ENCODE data around the gene PDX1. TPM values are rescaled to one million over a fixed set of nuclear protein-coding genes. Genes with fewer than 3 reads are reported as not detected.

PDX1 gene
- total RNA-seq, 2 donors from 2014 or later, result not detected

DNA sequence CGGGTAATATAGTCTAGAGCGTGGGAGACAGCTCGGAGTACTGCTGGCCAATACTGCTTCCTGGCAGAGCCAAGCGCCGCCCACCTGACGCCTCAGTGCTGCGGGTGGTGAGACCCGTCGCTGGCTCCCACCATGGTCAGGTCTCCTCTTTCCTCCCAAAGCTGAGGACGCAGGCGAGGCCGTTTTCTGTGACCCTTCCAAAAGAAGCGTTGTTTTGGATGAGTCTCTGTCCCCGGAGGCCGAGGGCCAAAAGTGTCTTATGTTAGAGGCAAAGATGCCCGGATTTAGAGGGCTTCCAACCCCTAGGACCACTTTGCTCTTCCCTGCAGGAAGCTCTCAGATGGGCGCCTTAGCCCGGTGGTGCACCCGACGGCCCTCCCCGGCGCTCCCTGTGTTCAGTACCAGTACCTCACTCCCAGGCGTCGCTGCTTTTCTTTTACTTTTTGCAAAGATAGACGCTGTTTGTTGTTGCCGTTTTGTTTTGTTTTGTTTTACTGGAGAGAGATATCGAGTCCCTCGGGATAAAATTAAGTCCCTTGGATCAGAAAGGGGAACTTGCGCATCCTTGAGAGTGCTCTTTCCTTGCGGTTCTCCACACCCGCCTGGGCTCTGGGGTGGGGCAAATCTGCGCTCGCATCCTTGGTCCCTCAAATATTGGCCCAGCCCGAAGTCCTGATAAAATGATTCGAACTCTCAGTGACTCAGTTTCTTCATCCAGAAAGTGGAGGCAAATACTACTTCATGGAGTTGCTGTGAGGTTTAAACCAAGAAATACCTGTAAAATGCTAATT, 7.0 kb downstream of the PDX1 start:
- DNase-seq (ENCODE audit: low spot score), result no peak
- Mint-ChIP-seq H3K4me3 (peak overlapping the region; percentile 20), H3K36me3 (peaks cover 10% of the 10 kb centered on the region), H3K9me3 (no peaks in the 10 kb centered on the region), H3K27ac (no peak overlapping the region), H3K27me3 (peaks cover 64 to 76% of the 10 kb centered on the region in 2 donors), H3K4me1 (ENCODE audit: low read depth in 2 of 2) (peaks cover 6 to 10% of the 10 kb centered on the region in 2 donors)
- ATAC-seq, result no peak

DNA sequence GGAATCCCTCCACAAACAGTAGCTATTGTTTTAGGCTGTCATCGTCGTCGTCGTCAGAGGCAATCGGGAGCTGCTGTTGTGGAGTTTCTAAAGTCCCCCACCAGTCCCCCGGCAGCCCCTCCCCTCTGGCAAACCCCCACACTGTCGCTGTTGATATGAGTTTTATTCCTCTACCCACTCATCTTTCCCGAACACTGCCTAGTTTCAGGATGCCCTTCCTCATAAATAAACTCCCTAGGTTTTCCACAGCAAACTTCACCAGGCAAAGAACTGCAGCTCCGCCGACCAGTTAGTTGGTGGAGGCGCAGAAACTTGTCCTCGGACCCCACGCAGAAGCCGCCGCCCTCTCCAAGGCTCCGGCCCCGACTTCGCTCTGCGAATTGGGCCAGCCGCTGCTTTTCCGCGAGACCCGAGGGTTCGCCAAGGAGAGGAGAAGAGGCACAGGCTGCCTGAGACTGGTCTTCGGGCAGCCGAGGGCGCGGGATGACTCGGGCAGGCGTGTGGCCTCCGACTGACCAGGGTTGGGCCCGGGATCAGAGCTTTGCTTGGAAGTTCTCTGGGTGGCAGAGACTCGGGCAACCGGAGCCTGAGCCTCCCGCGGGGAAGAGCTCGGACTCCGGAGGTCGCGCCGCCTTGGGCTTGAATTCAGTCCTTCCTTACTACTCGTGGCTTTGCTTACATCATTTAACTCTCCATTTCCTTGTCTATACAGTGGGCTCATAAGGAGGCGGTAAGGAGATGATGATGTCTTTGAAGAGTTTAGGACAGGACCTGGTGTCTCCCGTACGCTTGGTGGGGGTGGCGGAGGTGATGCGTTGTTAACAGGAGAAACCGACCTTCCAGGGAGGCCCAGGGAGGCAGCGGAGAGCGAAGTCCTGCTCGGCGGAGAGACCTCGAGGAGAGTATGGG, 7.9 kb downstream of the PDX1 start:
- Mint-ChIP-seq H3K4me3 (peak overlapping the region; percentile 20), H3K9me3 (no peaks in the 10 kb centered on the region), H3K36me3 (peaks cover 10% of the 10 kb centered on the region), H3K27me3 (peaks cover 63 to 80% of the 10 kb centered on the region in 2 donors), H3K4me1 (ENCODE audit: low read depth in 2 of 2) (peaks cover 6 to 10% of the 10 kb centered on the region in 2 donors), H3K27ac (no peak overlapping the region)
- DNase-seq (ENCODE audit: low spot score), result no peak
- no peak for ATAC-seq

DNA sequence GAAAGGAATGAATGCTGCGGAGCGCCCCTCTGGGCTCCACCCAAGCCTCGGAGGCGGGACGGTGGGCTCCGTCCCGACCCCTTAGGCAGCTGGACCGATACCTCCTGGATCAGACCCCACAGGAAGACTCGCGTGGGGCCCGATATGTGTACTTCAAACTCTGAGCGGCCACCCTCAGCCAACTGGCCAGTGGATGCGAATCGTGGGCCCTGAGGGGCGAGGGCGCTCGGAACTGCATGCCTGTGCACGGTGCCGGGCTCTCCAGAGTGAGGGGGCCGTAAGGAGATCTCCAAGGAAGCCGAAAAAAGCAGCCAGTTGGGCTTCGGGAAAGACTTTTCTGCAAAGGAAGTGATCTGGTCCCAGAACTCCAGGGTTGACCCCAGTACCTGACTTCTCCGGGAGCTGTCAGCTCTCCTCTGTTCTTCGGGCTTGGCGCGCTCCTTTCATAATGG, 8.6 kb downstream of the PDX1 start:
- Mint-ChIP-seq H3K9me3 (no peaks in the 10 kb centered on the region), H3K27me3 (peaks cover 59 to 74% of the 10 kb centered on the region in 2 donors), H3K4me3 (no peak overlapping the region), H3K4me1 (ENCODE audit: low read depth in 2 of 2) (peaks cover 6 to 10% of the 10 kb centered on the region in 2 donors), H3K27ac (no peak overlapping the region), H3K36me3 (peaks cover 9% of the 10 kb centered on the region)
- no peak for ATAC-seq
- no peak for DNase-seq (ENCODE audit: low spot score)

DNA sequence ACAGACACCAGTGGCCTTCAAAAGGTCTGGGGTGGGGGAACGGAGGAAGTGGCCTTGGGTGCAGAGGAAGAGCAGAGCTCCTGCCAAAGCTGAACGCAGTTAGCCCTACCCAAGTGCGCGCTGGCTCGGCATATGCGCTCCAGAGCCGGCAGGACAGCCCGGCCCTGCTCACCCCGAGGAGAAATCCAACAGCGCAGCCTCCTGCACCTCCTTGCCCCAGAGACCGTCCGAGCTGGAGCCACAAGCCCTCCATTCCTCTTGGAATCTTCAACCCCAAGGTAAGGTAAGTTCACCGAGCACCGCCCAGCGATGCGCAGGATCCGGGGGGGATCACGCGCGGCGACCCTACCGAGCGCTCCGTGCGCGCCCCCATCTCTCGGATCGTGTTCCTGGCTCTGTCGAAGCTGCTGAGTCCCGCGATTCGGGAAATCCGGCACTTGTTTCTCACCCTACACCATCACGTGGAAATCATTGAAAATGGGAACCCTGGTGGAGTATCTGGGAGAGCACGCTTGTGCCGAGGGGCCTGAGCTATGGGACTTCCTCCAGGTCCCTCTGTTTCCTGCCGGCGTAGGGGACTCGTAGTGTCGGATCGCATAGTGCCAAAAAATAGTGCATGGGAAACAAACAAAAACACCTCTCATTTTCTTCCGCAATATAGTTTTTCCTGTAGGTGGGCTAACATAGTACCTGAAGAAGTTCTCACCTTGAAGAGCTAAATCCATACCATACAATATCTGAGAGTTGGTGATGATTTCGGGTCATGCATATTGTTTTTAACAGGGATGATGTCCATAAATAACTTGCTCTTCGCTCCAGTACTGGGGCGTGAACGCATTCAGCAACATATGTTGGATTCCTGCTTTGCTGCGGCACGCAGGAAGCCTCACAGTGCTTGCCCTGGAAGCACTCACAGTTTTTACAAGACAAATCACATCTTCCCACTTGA, 9.3 kb downstream of the PDX1 start:
- peaks cover 4% of the 10 kb centered on the region for H3K36me3 Mint-ChIP-seq
- H3K27me3 Mint-ChIP-seq, result peaks cover 53 to 74% of the 10 kb centered on the region in 2 donors
- ATAC-seq (no peak), DNase-seq (ENCODE audit: low spot score) (no peak)
- H3K4me1 Mint-ChIP-seq (ENCODE audit: low read depth in 2 of 2), result peaks cover 3 to 10% of the 10 kb centered on the region in 2 donors
- H3K27ac Mint-ChIP-seq, result no peak overlapping the region
- H3K4me3 Mint-ChIP-seq, result no peak overlapping the region
- H3K9me3 Mint-ChIP-seq, result no peaks in the 10 kb centered on the region

DNA sequence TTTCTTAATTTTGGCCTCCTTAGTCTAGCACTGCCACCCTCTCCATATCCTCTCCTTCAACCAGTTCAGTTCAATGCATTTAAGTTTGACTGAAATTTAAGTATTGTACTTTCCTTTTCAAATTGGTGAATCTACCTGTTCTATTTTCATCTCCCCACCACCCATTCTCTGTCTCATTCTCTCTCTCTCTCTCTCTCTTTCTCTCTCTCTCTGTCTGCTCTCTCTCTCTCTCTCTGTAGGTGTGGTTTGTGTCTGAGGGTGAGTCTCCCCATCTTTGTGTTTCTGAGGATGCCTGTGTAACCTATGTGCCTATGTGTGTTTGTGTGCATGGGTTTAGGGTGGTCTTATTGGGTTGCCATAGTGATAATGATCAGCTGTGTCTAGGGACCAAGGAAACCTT, 10.1 kb downstream of the PDX1 start:
- no peak overlapping the region for H3K27ac Mint-ChIP-seq
- peaks cover 51 to 72% of the 10 kb centered on the region in 2 donors for H3K27me3 Mint-ChIP-seq
- H3K36me3 Mint-ChIP-seq, result peaks cover 4% of the 10 kb centered on the region
- no peaks in the 10 kb centered on the region for H3K9me3 Mint-ChIP-seq
- H3K4me3 Mint-ChIP-seq, result no peak overlapping the region
- H3K4me1 Mint-ChIP-seq (ENCODE audit: low read depth in 2 of 2), result peaks cover 3 to 10% of the 10 kb centered on the region in 2 donors
- no peak for DNase-seq (ENCODE audit: low spot score)
- no peak for ATAC-seq

DNA sequence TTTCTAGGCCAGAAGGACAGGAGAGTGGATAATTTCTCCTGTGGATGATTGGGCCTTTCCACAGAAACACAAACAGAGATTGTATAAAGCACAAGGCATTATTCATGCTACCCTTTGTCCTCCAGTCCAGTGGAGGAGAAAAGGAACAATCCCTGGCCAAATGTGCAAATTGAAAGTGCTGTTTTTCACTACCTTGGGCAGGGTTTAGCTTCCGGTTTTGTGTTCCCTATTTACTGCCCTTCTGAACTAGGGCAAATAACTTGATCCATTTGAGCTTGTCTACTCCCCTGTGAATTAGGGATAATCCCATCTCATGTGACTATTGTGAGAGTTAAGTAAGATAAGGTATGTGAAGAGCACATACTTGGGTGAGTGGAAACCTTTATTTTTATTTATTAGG, 13.3 kb downstream of the PDX1 start:
- H3K4me3 Mint-ChIP-seq, result no peak overlapping the region
- H3K27me3 Mint-ChIP-seq, result peaks cover 26 to 41% of the 10 kb centered on the region in 2 donors
- ATAC-seq (no peak), DNase-seq (ENCODE audit: low spot score) (no peak)
- H3K27ac Mint-ChIP-seq, result no peak overlapping the region
- no peaks in the 10 kb centered on the region for H3K9me3 Mint-ChIP-seq
- H3K36me3 Mint-ChIP-seq, result no peaks in the 10 kb centered on the region
- no peaks in the 10 kb centered on the region for H3K4me1 Mint-ChIP-seq (ENCODE audit: low read depth in 2 of 2)

DNA sequence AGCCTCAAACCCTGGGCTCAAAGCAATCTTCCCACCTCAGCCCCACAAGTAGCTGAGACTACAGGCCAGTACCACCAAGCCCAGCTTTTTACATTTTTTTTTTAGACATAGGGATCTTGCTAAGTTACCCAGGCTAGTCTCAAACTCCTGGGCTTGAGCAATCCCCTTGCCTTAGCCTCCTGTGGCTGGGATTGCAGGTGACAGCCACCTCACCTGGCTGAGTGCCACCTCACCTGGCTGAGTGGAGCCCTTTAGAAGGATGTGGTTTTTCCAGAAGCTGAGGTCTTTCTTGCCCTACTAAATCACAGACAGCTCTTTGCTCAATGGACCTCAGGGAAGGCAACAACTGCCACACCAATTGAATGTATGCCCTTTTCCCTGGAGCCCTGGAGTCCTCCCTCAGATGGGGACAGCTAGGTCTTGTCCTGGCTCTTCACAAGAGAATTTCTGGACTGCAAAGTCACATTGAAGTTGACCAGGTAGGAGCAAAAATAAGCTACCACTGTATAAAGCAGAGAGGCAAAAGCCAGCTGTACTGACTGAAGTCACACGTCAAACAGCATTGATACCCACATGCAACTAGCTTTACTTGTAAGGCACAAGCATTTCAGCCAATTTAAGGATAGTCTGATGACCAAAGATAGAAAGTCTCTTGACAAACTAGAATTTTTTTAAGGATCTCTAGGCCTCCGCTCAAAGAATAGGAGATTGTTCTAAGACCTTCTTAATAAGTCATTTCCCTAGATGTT, 14.0 kb downstream of the PDX1 start:
- H3K27me3 Mint-ChIP-seq, result peaks cover 23 to 38% of the 10 kb centered on the region in 2 donors
- H3K9me3 Mint-ChIP-seq, result no peaks in the 10 kb centered on the region
- H3K4me3 Mint-ChIP-seq, result no peak overlapping the region
- no peak overlapping the region for H3K27ac Mint-ChIP-seq
- DNase-seq (ENCODE audit: low spot score), result no peak
- no peaks in the 10 kb centered on the region for H3K4me1 Mint-ChIP-seq (ENCODE audit: low read depth in 2 of 2)
- no peaks in the 10 kb centered on the region for H3K36me3 Mint-ChIP-seq
- no peak for ATAC-seq

DNA sequence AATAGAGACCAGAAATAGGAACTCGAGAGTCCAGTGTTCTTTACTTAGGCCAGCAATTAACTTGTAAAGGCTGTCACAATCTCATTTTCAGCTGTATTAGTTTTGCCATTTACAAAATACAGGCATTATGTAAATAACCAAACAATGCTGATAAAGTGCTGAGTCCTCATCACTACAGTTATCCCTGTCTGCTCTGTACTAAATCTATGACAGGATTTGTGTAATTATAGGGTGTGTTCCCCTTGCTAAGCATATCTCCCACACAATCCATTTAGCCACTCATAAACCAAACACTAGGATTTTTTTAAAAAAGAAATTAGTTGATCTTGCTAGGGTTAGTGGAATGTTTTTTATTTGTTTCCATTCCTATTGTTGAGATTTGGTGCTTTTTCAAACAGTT, 23.2 kb downstream of the PDX1 start:
- H3K4me3 Mint-ChIP-seq, result no peak overlapping the region
- H3K4me1 Mint-ChIP-seq (ENCODE audit: low read depth in 2 of 2), result no peaks in the 10 kb centered on the region
- H3K27ac Mint-ChIP-seq, result no peak overlapping the region
- H3K27me3 Mint-ChIP-seq, result peaks cover 19 to 21% of the 10 kb centered on the region in 2 donors
- DNase-seq (ENCODE audit: low spot score), result no peak
- H3K36me3 Mint-ChIP-seq, result no peaks in the 10 kb centered on the region
- no peaks in the 10 kb centered on the region for H3K9me3 Mint-ChIP-seq
- ATAC-seq, result no peak

DNA sequence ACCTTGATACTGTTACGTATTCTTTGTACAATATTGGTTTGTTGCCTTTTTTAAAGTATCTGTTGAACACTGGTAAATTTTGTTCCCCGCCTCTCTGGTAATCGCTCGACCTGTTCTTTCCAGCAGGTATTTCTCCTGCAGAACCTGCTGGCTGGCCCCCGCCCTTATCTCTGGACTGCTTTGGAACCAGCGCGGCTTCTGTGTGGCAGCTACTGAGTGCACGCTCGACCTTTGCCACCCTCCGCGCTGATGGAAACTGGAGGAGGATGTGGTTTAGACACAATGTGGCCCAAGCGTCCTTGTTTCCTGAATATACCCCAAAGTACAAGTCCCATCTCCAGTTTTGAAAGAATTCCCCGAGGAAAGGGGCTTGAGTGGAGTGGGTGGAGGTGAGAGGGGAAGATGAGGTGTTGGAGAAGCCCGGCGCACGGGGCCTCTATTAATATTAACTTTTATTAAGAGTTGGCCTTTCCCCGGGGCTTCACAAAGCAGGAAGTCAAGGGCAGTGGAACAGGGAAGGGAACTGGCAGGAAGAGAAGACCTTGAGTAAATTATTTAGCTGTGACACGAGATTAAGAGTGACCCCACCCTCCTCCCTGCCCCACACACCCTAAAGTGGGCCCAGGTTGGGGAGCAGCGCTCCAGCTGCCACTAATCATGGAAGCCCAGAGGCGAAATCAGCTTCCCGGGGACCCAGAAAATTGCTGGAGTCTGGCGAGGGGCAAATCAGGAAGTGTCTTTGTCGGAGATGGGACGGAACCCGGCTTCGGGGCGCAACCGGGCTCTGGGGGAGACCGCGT, 33.3 kb downstream of the PDX1 start:
- ATAC-seq, result no peak

DNA sequence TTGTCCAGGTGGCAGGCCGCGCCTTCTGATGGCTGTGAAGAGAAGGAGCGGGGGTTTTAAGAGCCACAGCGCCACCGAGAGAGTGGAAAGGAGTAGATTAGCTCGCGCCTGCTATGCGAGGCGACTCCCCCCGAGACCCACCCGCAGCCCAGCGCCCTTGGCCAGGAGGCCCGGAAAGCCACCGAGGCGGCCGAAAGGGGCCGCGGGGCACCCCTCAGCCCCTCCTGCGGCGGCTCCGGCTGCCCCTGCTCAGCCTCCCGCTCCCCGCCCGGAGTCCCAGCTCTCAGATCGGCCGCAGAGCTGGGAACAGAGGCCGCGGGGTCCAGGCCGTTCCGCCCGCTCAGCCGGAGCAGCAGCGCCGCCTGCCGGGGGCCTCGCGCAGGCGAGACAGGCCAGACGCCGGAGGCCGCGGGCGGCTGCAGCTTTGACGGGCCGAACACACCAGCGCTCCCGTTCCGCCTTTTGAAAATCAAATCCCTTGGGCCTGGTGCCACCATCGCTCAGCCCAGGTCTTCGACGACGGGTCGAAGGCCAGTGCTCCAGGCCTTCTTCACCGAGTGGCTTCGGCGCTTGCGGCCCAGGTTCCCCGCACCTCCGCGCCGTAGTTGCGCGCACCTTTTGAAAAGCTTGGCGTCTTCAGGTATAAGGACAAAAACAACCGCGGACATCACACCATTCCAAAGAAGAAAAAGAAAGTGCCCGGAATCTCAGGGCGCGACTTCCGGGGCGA, 34.0 kb downstream of the PDX1 start:
- no peaks in the 10 kb centered on the region for H3K9me3 Mint-ChIP-seq
- H3K27ac Mint-ChIP-seq, result no peak overlapping the region
- H3K27me3 Mint-ChIP-seq, result peaks cover 29 to 48% of the 10 kb centered on the region in 2 donors
- H3K4me1 Mint-ChIP-seq (ENCODE audit: low read depth in 2 of 2), result peaks cover 7 to 9% of the 10 kb centered on the region in 2 donors
- H3K36me3 Mint-ChIP-seq, result no peaks in the 10 kb centered on the region
- ATAC-seq (peak; percentile 93 to 96), DNase-seq (ENCODE audit: low spot score) (no peak)
- peak overlapping the region; percentile 71 for H3K4me3 Mint-ChIP-seq

More for the DNA sequence above, 33.3 kb downstream of the PDX1 start:
- peaks cover 7 to 9% of the 10 kb centered on the region in 2 donors for H3K4me1 Mint-ChIP-seq (ENCODE audit: low read depth in 2 of 2)
- H3K36me3 Mint-ChIP-seq, result no peaks in the 10 kb centered on the region
- H3K27me3 Mint-ChIP-seq, result peaks cover 33 to 43% of the 10 kb centered on the region in 2 donors
- H3K9me3 Mint-ChIP-seq, result no peaks in the 10 kb centered on the region
- peak overlapping the region; percentile 60 for H3K4me3 Mint-ChIP-seq
- no peak for DNase-seq (ENCODE audit: low spot score)
- H3K27ac Mint-ChIP-seq, result no peak overlapping the region

DNA sequence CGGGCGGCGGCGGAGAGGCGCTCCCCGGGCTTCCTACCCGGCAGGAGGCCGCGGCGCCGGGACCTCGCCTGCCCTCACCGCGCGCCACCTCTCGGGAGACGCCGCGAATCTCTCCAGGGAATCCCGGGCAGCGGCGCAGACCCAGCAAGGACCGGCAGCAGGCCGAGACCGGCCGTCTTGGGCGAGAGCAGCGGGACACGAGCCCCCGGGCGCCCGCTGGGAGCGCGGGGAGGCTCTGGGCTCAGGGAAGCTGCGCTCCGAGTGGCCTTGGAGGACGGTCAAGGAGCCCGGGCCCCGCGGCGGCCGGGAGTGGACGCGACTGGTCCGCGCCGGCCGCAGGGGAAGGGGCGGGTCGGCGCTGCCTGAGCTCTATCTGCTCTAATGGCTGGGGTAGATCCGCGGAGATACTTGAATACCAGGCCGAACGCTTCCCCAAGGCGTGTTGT, 34.6 kb downstream of the PDX1 start:
- H3K4me3 Mint-ChIP-seq, result peak overlapping the region; percentile 71
- no peaks in the 10 kb centered on the region for H3K9me3 Mint-ChIP-seq

More for the DNA sequence above, 34.6 kb downstream of the PDX1 start:
- peaks cover 32 to 54% of the 10 kb centered on the region in 2 donors for H3K27me3 Mint-ChIP-seq
- ATAC-seq (peak; percentile 33 to 65), DNase-seq (ENCODE audit: low spot score) (no peak)
- H3K4me1 Mint-ChIP-seq (ENCODE audit: low read depth in 2 of 2), result peaks cover 7 to 9% of the 10 kb centered on the region in 2 donors
- H3K36me3 Mint-ChIP-seq, result no peaks in the 10 kb centered on the region
- no peak overlapping the region for H3K27ac Mint-ChIP-seq
